Caco-2 (cell line): ENCODE data around the gene TMEM170B. TPM values are rescaled to one million over a fixed set of nuclear protein-coding genes. Genes with fewer than 3 reads are reported as not detected.

Experiments used
- BruUV-seq: library from RNA; stranded (reverse); fragments of 400-500 nt; replicated peaks from 2 replicates; lab custom pipeline; 2021; lab: Mats Ljungman, UMichigan
- CTCF ChIA-PET: fragments of 300-600 bp; sonication (Branson Sonifier 250); formaldehyde crosslinking; loops from one replicate; lab custom pipeline; 2022; ENCODE audit warnings: antibody characterized with exemption; lab: Charles Lee
- POLR2A ChIA-PET: fragments of 300-600 bp; sonication (Branson Sonifier 250); formaldehyde crosslinking; loops from one replicate; lab custom pipeline; 2022; ENCODE audit warnings: antibody characterized with exemption; lab: Charles Lee
- DNase-seq, 2 experiments: peaks; one replicate each; pipeline versions ENCODE4 v3.0.0 to v3.0.0-alpha.2; 2020 to 2022
- H3K27me3 ChIP-seq: replicated peaks from 2 replicates; pipeline ENCODE4 v1.6.0; 2011; ENCODE audit warnings: low read length; ENCODE audit not compliant: control insufficient read depth, insufficient read depth
- H3K36me3 ChIP-seq: 2 replicates; pipeline ENCODE4 v1.5.1; 2011; ENCODE audit warnings: low read length; ENCODE audit not compliant: control insufficient read depth, insufficient read depth
- H3K4me1 ChIP-seq: fragments of 250-450 bp; sonication (Bioruptor Pico); 2 replicates; pipeline ENCODE4 v1.5.1; 2020; ENCODE audit warnings: mild to moderate bottlenecking
- H3K4me3 ChIP-seq: 2 replicates; pipeline ENCODE4 v1.5.1; 2011; ENCODE audit warnings: low read depth, mild to moderate bottlenecking, control low read depth, low read length
- H3K9me3 ChIP-seq: fragments of 250-450 bp; sonication (Bioruptor Pico); 2 replicates; pipeline ENCODE4 v1.5.1; 2020; ENCODE audit warnings: mild to moderate bottlenecking, moderate library complexity
- H3K27ac Mint-ChIP-seq: one replicate; pipeline ENCODE4 v1.8.0; 2022; ENCODE audit warnings: mixed read lengths; ENCODE audit not compliant: unreplicated experiment
- H3K27me3 Mint-ChIP-seq: one replicate; pipeline ENCODE4 v1.8.0; 2022; ENCODE audit warnings: mixed read lengths; ENCODE audit not compliant: insufficient read depth, unreplicated experiment
- H3K36me3 Mint-ChIP-seq: one replicate; pipeline ENCODE4 v1.8.0; 2022; ENCODE audit warnings: mild to moderate bottlenecking, mixed read lengths; ENCODE audit not compliant: insufficient read depth, unreplicated experiment
- H3K4me1 Mint-ChIP-seq: one replicate; pipeline ENCODE4 v1.8.0; 2022; ENCODE audit warnings: low read depth, mixed read lengths; ENCODE audit not compliant: unreplicated experiment
- H3K4me3 Mint-ChIP-seq: one replicate; pipeline ENCODE4 v1.8.0; 2022; ENCODE audit warnings: mild to moderate bottlenecking, moderate library complexity, mixed read lengths; ENCODE audit not compliant: unreplicated experiment
- H3K9me3 Mint-ChIP-seq: one replicate; pipeline ENCODE4 v1.8.0; 2022; ENCODE audit warnings: mixed read lengths; ENCODE audit not compliant: unreplicated experiment
- intact Hi-C: fragments of 100-400 bp; cut with micrococcal nuclease; formaldehyde crosslinking; loops from one replicate; pipeline ENCODE4 v1.10.0; 2022; ENCODE audit not compliant: unreplicated experiment
- total RNA-seq: library from RNA; stranded (reverse); gene quantifications from 2 replicates; pipeline ENCODE4 v1.2.3, GENCODE V29; 2022
- TF ChIP-seq, protein P1 (sequence below), 2 experiments: fragments of 200-600 bp in 1 of 2; IDR thresholded peaks; 1 replicate in 1 of 2; 2 replicates in 1 of 2; pipeline versions ENCODE4 v1.5.1 to v1.8.0; 2011 to 2022; ENCODE audit warnings: antibody characterized with exemption in 1 of 2, control low read depth in 1 of 2, inconsistent platforms in 1 of 2, low read depth in 1 of 2, low read length in 1 of 2, mild to moderate bottlenecking in 1 of 2, moderate library complexity in 1 of 2; ENCODE audit not compliant: insufficient read depth in 1 of 2, severe bottlenecking in 1 of 2, unreplicated experiment in 1 of 2

The TMEM170B gene
- total RNA-seq, 1 experiment from 2014 or later, result 4.0 TPM

DNA sequence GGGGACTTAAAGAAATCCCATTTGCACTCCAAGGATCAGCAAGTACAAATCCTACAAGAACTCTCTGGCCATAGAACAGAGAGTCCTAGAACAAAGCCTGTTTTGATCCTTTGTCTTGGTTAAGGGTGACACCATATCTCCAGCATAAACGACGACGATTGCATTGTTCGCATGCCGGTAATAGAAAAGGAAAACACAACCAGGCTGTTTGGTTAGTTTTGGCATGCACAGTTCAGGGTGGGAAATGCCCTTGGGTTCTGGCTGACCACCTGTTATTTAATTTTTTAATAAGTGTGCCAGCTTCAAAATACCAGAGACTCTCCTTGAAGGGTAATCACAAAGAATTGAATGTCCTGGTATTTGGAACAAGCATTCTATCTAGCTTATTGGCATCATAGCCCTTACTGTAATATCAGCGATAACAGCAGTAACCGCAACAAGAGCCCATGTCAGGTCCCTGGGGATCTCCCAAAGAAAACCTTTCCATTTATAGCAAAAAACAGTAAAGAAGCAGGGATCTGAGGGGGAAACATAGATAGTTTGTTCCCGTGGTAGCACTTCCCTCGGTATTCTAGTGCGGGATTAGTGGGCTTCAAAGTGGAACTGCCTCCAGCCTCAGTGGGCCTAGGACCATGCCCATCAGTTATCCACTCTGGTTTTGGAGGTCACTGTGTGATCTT lies 77.1 kb downstream of the TMEM170B start:
- no peaks in the 10 kb centered on the region for H3K36me3 Mint-ChIP-seq
- Histone ChIP-seq H3K4me1 (peaks cover 31% of the 10 kb centered on the region), H3K4me3 (no peak overlapping the region), H3K27me3 (no peaks in the 10 kb centered on the region), H3K9me3 (no peaks in the 10 kb centered on the region), H3K36me3 (no peaks in the 10 kb centered on the region)
- CTCF ChIA-PET, result no interaction called here
- H3K27ac Mint-ChIP-seq, result peak overlapping the region; percentile 16
- POLR2A ChIA-PET, result no interaction called here
- H3K27me3 Mint-ChIP-seq, result no peaks in the 10 kb centered on the region
- H3K4me1 Mint-ChIP-seq, result peaks cover 12% of the 10 kb centered on the region
- TF ChIP-seq, protein P1, sequence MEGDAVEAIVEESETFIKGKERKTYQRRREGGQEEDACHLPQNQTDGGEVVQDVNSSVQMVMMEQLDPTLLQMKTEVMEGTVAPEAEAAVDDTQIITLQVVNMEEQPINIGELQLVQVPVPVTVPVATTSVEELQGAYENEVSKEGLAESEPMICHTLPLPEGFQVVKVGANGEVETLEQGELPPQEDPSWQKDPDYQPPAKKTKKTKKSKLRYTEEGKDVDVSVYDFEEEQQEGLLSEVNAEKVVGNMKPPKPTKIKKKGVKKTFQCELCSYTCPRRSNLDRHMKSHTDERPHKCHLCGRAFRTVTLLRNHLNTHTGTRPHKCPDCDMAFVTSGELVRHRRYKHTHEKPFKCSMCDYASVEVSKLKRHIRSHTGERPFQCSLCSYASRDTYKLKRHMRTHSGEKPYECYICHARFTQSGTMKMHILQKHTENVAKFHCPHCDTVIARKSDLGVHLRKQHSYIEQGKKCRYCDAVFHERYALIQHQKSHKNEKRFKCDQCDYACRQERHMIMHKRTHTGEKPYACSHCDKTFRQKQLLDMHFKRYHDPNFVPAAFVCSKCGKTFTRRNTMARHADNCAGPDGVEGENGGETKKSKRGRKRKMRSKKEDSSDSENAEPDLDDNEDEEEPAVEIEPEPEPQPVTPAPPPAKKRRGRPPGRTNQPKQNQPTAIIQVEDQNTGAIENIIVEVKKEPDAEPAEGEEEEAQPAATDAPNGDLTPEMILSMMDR (IDR thresholded peaks at IDR 0.05; ENCODE audit: insufficient read depth in 1 of 2, low read depth in 1 of 2, low read length in 1 of 2, severe bottlenecking in 1 of 2, unreplicated experiment in 1 of 2), result no peak
- peaks cover 7% of the 10 kb centered on the region for H3K9me3 Mint-ChIP-seq
- no peak overlapping the region for H3K4me3 Mint-ChIP-seq
- intact Hi-C loops, result no loop called here
- no TSS peak for BruUV-seq
- no peak for DNase-seq

DNA sequence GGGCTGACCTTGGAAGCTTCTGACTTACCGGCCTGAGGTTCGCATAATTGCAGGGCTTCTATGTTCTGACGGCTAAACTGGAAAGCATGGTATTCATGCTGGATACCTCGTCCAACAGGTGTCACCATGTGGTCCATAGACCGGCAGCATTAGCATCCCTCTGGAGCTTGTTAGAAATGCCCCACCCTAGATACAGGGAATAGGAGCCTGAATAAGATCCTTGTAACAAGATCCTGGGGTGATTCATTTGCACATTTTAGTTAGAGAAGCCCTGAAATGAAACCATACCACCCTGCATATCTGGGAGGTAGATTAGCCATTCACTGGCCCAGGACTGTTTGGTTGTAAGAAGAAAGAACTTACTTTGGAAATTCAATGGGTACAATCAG lies 77.7 kb downstream of the TMEM170B start:
- Mint-ChIP-seq H3K36me3 (no peaks in the 10 kb centered on the region), H3K27ac (no peak overlapping the region), H3K4me3 (no peak overlapping the region), H3K4me1 (peaks cover 10% of the 10 kb centered on the region), H3K9me3 (peaks cover 7% of the 10 kb centered on the region), H3K27me3 (no peaks in the 10 kb centered on the region)
- no TSS peak for BruUV-seq
- Histone ChIP-seq H3K27me3 (no peaks in the 10 kb centered on the region), H3K9me3 (no peaks in the 10 kb centered on the region), H3K4me3 (no peak overlapping the region), H3K36me3 (no peaks in the 10 kb centered on the region), H3K4me1 (peaks cover 25% of the 10 kb centered on the region)
- intact Hi-C loops, result no loop called here
- POLR2A ChIA-PET, result no interaction called here
- CTCF ChIA-PET, result no interaction called here
- TF ChIP-seq, protein P1 (IDR thresholded peaks at IDR 0.05; ENCODE audit: insufficient read depth in 1 of 2, low read depth in 1 of 2, low read length in 1 of 2, severe bottlenecking in 1 of 2, unreplicated experiment in 1 of 2), result no peak
- DNase-seq, result no peak

DNA sequence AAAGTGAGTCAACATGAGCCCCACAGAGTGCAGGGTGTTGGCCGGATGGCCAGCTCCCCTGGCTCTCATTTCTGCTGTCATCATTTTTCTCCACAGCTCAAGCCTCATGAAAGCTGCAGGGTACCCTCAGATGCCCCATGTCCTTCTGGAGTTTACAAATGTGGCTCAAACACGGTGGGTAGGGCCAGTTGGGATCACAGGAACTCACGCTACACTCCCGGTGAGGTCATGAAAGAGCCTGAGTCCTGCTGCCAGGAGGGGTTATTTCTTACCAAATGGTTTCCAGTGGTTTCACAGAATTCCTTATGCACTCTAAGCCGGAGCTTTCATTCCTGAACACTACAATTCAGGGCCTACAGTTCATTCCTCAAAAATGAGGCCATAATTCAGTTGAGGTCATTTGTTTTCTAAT lies 78.7 kb downstream of the TMEM170B start:
- peaks cover 19% of the 10 kb centered on the region for H3K4me1 ChIP-seq
- no peak overlapping the region for H3K27ac Mint-ChIP-seq
- CTCF ChIA-PET, result no interaction called here

More for the DNA sequence above, 78.7 kb downstream of the TMEM170B start:
- H3K36me3 Mint-ChIP-seq, result no peaks in the 10 kb centered on the region
- peaks cover 10% of the 10 kb centered on the region for H3K4me1 Mint-ChIP-seq
- Histone ChIP-seq H3K36me3 (no peaks in the 10 kb centered on the region), H3K9me3 (no peaks in the 10 kb centered on the region), H3K4me3 (no peak overlapping the region), H3K27me3 (no peaks in the 10 kb centered on the region)
- BruUV-seq, result no TSS peak
- H3K9me3 Mint-ChIP-seq, result peaks cover 7% of the 10 kb centered on the region
- intact Hi-C loops, result no loop called here
- H3K27me3 Mint-ChIP-seq, result no peaks in the 10 kb centered on the region
- POLR2A ChIA-PET, result no interaction called here
- DNase-seq, result no peak
- no peak overlapping the region for H3K4me3 Mint-ChIP-seq
- TF ChIP-seq, protein P1 (IDR thresholded peaks at IDR 0.05; ENCODE audit: insufficient read depth in 1 of 2, low read depth in 1 of 2, low read length in 1 of 2, severe bottlenecking in 1 of 2, unreplicated experiment in 1 of 2), result no peak
